Measurements from ENCODE around the gene ASXL2.

DNA sequence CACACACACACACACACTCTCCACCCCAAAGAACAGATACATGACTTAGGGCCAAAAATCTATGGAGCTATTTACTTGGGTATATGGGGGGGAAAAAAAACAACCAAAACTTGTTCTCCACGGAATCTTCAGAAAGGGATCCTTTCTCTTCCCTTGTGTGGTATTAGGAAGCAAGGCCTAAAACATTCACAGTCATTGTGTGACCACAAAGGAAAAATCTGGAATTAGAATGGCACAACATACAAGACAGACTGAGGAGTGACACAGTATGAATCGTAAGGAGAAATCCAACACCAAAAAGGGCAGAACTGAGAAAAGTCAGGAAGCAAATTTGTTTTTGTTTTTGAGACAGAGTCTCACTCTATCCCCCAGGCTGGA is 70.3 kb downstream of the ASXL2 start:
- TF ChIP-seq, protein P1, sequence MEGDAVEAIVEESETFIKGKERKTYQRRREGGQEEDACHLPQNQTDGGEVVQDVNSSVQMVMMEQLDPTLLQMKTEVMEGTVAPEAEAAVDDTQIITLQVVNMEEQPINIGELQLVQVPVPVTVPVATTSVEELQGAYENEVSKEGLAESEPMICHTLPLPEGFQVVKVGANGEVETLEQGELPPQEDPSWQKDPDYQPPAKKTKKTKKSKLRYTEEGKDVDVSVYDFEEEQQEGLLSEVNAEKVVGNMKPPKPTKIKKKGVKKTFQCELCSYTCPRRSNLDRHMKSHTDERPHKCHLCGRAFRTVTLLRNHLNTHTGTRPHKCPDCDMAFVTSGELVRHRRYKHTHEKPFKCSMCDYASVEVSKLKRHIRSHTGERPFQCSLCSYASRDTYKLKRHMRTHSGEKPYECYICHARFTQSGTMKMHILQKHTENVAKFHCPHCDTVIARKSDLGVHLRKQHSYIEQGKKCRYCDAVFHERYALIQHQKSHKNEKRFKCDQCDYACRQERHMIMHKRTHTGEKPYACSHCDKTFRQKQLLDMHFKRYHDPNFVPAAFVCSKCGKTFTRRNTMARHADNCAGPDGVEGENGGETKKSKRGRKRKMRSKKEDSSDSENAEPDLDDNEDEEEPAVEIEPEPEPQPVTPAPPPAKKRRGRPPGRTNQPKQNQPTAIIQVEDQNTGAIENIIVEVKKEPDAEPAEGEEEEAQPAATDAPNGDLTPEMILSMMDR (IDR thresholded peaks at IDR 0.05): no peak
- no peak for TF ChIP-seq POLR2A (IDR thresholded peaks at IDR 0.05)
